22Rv1 (cell line): ENCODE measurements around the gene PPP1R1A.

Experiments
- H3K27ac ChIP-seq: fragments of 450-650 bp; 2 replicates; pipeline ENCODE4 v1.5.1; 2017
- CTCF ChIP-seq: fragments of 450-650 bp; IDR thresholded peaks from 2 replicates; pipeline ENCODE4 v1.5.1; 2017; ENCODE audit warnings: mild to moderate bottlenecking
- ZFX ChIP-seq: fragments of 450-650 bp; IDR thresholded peaks from 2 replicates; pipeline ENCODE4 v1.6.1; 2017; ENCODE audit warnings: antibody characterized with exemption, borderline replicate concordance

PPP1R1A gene

GRCh38 chr12:54592316-54592715, 3.9 kb upstream of the PPP1R1A start:
- H3K27ac ChIP-seq: no peak overlapping the region
- TF ChIP-seq CTCF: no peak
- no peak for TF ChIP-seq ZFX

- TF ChIP-seq CTCF: no peak
- TF ChIP-seq ZFX: no peak
- no peak overlapping the region for H3K27ac ChIP-seq
Observed at GRCh38 chr12:54590978-54591591, 2.6 kb upstream of the PPP1R1A start.

GRCh38 chr12:54589964-54590363, 1.5 kb upstream of the PPP1R1A start:
- TF ChIP-seq ZFX (no peak), CTCF (no peak)

GRCh38 chr12:54588890-54589267, 420 bp upstream of the PPP1R1A start:
- H3K27ac ChIP-seq: no peak overlapping the region
- no peak for TF ChIP-seq CTCF
- TF ChIP-seq ZFX: no peak

More at GRCh38 chr12:54589964-54590363, 1.5 kb upstream of the PPP1R1A start:
- no peak overlapping the region for H3K27ac ChIP-seq

- no peak for TF ChIP-seq ZFX
- no peak for TF ChIP-seq CTCF
- no peak overlapping the region; the same call in 1 of the 2 replicates for H3K27ac ChIP-seq
Observed at GRCh38 chr12:54587315-54587873, 1.1 kb downstream of the PPP1R1A start.

- TF ChIP-seq ZFX (no peak), CTCF (no peak)
Observed at GRCh38 chr12:54586620-54587019, 1.8 kb downstream of the PPP1R1A start.

GRCh38 chr12:54585243-54585642, 3.2 kb downstream of the PPP1R1A start:
- no peak overlapping the region for H3K27ac ChIP-seq
- TF ChIP-seq CTCF: no peak
- TF ChIP-seq ZFX: no peak

More at GRCh38 chr12:54586620-54587019, 1.8 kb downstream of the PPP1R1A start:
- no peak overlapping the region for H3K27ac ChIP-seq
